Measurements from ENCODE around the gene LRRC72.
"Not testable (repeated sequence)": the region's sequence is repeated elsewhere in the genome, so short reads cannot be mapped to it uniquely, and the experiment has no call there.

Gene LRRC72

DNA sequence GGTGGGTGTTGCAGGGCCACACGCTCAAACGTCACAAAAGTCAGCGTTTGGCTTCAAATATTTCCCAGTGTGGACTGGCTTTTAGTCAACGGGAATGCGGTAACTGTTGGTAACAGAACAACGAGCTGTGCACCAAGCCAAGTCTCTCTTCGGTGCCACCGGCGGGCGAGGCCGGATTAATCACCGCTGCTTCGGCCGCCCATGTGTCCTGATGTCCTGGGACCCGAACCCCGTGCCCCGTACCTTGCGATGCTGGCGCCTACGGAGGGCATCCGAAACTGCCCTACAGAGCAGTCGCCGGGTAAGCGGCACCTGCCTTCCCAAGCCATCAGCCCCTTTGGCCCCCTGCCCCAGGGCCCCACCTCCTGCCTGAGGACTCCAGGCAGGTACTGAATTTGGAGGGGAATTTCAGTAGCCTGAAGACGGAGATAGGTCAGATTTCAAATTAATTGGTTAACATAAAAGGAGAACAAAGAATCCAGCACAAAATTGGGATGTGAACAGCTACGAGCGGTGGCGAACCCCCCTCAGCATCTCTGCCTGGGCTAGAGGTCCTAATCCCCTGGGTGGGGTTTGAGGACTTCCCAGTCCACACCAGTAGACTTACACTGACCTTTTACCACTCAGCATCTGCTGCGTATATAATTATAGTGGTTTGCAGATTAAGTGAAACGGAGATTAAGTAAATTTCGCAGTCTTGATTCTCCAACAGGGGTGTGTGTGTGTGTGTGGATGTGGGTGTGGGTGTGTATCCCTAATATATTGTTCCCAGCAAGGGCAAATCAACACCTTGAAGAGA lies at the start of gene LRRC72:
Gene LRRC72, plus strand, starts transcription at position 84 of the 799 bp plus-strand sequence. Its CDS starts 128 bp downstream, at position 212.
- no peak for DNase-seq

DNA sequence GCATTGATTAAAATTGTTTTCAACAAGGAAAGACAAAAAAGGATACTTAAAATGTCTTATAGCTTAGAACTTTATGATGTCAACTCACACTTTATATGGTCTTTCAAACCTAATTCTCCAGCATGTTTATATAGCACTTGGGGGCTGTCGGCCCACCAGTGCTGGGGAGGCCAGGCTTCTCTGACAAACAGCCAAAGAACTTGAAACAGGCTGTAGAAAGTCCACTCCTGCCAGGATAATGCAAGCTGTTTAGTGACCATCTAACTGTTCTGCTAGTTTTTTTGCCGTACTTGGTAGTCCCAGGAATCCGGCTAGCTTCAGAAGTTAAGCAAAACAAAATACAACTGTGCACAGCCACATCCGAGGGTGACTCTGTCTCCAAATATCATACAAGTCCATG lies 47.5 kb upstream of the LRRC72 start:
- no peak for DNase-seq

GRCh38 chr7:16479591-16479990 lies 47.0 kb upstream of the LRRC72 start:
- DNase-seq, result no peak

GRCh38 chr7:16484453-16485158 lies 42.0 kb upstream of the LRRC72 start:
- no peak for DNase-seq

GRCh38 chr7:16491148-16491547 lies 35.5 kb upstream of the LRRC72 start:
- no peak for DNase-seq

DNA sequence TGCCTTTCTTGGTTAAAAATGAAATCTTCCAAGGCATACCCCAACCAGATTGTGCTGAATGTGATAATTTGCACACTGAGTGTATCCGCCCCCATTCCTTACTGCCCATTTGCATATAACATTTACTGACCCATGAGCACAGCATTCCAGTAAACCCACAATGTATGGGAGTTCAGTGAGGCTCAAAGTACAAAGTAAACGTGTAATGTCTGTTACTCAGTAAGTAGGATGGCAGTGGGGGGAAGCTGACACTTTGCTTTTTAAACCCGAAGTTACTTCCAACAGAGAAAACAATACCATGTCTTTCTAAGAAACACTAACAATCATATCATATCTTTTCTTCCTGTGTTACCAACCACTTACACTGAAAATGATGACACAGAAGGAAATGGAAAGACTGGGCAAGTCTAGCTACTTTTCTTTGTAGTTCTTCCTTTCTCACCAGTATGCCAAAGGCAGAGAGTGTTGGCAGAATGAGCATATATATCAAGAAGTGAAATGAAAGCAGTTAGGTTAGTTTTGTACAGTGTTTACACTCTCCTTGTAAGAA lies 34.0 kb upstream of the LRRC72 start:
- no peak for DNase-seq

DNA sequence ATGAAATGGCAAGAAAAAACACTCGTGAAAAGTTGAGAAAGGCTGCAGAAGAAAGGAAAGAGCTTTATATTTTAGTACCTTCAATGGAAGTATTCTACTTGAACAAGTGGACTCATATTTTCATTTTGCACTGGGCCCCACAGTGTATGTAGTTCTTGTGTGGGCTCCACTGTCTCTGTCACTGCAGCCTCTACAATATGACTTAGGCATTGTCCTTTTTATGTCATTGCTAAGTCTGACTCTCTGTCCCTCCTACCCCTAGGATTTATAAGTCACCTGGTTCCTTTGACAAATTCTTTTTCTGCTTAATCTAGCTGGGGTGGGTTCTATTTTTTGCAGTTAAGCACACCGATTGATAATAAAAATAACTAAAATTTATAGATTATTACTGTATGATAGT lies 33.4 kb upstream of the LRRC72 start:
- DNase-seq, result no peak

GRCh38 chr7:16494551-16494950 lies 32.1 kb upstream of the LRRC72 start:
- DNase-seq, result no peak

GRCh38 chr7:16494955-16495719 lies 31.5 kb upstream of the LRRC72 start:
- DNase-seq, result no peak

- no peak for DNase-seq
Measured at GRCh38 chr7:16498122-16498521, 28.5 kb upstream of the LRRC72 start.

- no peak for DNase-seq
Measured at GRCh38 chr7:16502303-16502702, 24.3 kb upstream of the LRRC72 start.

DNA sequence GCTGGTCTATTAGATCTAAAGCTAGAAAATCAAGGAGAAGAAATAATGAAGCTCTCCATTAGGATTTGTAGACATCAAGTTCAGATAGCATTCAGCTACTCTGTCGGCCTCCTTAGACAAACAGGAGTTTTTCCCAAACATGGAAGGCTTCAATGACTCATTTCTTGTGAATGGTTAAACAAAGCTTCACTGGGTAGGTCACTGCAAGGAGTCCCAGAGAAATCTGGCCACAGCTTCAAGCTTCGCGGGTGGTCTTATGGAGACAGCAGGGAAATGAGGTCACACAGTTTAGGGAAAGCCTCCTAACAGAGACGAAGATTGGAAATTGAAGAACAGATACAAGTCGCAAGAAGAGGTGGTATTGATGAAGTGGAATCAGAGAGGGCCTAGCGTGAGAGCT lies 22.6 kb upstream of the LRRC72 start:
- DNase-seq, result no peak

- DNase-seq, result not testable (repeated sequence)
Measured at GRCh38 chr7:16506422-16506821, 20.2 kb upstream of the LRRC72 start.

DNA sequence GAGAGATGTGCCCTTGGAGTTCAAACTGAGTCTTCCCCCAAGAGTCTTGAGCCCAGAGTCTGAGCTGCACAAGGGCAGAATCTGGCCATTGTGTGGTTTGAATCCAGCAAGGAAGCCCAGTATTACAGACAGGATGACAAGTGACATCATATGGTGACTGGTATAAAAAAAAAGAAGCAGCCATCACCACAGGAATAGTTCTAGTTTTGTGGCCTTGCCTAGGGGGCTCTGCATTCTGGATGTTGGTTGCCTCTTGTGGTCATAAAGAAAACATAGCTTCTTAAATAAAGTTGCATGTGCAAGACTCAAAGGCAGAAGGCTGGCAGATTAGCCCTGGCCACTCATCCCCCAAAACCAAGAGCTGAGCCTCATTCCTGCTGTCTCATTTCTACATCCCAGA lies 16.8 kb upstream of the LRRC72 start:
- no peak for DNase-seq

DNA sequence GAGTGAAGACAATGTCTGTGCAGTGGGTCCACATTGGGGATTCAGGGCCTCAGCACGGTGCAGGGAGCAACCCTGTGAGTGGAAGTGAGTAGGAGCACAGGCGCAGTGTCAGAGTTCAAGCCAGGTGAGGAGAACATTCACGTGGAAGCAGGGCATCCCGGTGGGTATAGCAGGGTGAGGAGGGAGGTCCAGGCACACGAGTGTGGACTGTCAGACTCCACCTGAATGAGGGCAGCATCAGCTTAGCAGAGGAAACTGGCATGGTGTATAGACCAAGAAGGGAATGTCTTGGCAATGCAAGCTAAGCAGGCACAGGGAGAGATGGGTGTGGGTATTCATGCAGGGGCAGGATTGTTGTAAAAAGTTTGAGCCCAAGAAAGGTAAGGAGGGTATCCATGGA lies 15.3 kb upstream of the LRRC72 start:
- no peak for DNase-seq

DNA sequence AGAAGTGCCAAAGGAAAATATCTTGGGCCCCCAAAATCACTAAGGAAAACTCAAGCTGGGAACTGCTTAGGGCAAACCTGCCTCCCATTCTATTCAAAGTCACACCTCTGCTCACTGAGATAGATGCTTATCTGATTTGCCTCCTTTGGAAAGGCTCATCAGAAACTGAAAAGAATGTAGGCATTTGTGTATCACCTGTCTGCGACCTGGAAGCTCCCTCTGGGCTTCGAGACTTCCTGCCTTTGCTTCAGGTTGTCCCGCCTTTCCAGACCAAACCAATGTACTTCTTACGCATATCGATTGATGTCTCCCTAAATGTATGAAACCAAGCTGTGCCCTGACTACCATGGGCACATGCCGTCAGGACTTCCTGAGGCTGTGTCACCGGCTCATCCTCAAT lies 14.5 kb upstream of the LRRC72 start:
- no peak for DNase-seq

DNA sequence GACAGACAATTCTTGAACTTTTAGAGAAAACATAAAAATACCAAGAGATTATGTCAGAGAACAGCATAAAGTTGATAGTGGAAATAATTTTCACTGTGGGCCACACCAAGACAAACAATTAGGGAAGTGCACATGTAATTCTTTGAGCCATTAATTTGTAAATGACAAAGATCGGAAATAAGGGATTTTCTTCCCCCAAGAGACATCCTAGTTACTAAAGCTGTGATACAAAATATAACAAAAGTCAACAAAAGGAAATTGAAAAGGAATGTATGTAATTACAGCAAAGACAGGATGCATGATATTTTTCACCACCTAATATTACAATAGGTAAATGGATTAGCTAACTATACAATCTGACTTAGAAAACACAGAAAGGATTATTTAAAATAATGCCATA lies 12.4 kb upstream of the LRRC72 start:
- no peak for DNase-seq

DNA sequence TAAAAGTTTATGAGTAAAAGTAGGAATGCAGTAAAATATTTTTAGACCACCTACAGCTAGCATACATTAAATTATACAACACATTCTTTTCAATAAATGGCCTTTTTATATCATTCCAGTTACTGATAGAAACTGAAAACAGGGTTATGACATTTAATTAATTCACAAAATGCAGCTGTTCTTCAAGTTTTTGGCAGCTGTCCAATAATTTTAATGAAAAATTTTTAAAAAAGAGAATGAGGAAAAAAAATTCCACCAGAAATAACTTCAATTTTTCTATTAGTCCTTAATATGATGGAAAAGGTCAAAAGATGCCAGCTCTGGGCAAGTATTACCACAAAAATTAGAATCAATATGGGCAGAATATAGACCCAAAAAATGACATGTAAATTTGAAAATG lies 11.9 kb upstream of the LRRC72 start:
- DNase-seq, result no peak

DNA sequence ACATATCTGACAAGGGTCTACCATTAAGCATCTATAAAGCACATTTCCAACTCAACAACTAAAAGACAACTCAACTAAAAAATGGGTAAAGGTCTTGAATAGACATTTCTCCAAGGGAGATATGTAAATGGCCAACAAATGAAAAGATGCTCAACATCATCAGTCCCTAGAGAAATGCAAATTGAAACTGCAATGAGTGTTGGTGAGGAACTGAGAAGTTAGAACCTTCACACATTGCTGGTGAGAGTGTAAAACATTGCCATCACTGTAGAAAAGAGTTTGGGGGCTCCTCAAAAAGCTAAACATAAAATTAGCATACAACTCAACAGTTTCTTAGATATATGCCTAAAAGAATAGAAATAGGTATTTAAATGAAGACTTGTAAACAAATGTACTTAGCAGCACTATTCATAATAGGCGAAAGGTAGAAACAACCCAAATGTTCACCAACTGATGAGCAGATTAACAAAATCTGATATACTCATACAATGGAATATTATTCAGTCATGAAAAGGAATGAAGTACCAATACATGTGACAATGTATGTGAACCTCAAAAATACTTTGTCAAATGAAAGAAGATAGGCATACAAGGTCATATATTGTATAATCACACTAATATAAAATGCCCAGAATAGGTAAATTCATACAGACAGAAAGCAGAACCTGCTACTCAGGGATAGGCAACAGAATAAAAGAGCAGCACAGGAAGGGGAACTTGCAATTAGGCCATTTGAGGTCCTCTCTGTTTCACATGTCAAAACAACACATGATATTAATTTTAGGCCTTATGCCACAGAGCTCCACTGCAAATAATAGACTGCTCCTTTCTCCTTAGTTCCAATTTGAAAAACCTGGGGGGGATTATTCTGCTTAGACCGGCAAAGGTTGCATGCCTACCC lies 10.6 kb upstream of the LRRC72 start:
- no peak for DNase-seq

GRCh38 chr7:16519985-16520384 lies 6.6 kb upstream of the LRRC72 start:
- not testable (repeated sequence) for DNase-seq

GRCh38 chr7:16524332-16524731 lies 2.3 kb upstream of the LRRC72 start:
- DNase-seq, result no peak

- DNase-seq, result no peak
Measured at GRCh38 chr7:16528520-16528919, 1.9 kb downstream of the LRRC72 start.

All from right hindlimb (tissue), 1 donor.